ENCODE measurements around the gene ASGR1. TPM values are rescaled to one million over a fixed set of nuclear protein-coding genes. Genes with fewer than 3 reads are reported as not detected.
A peak's percentile ranks its signal among the peaks of the same experiment; 100 is the strongest.

The ASGR1 gene
- total RNA-seq (2014; rRNA removed; shearing (Covaris generic)) = 12.3 and 15.4 TPM in 2 replicates

- Histone ChIP-seq H3K4me3 (ENCODE audit: insufficient read depth, low read depth, low read length) (peak within 1 kb of the TSS; percentile 64), H3K36me3 (replicated peaks; ENCODE audit: control insufficient read depth, insufficient read depth, low read length) (no peaks in the 10 kb centered on the region), H3K27me3 (ENCODE audit: control insufficient read depth, insufficient read depth, low read length) (peaks cover 12% of the 10 kb centered on the region)
- DNase-seq = peak; percentile 46
These were observed at the start of gene ASGR1 for GRCh38 chr17:7179317-7180254. ASGR1 (minus strand) TSS chr17:7179370; CDS start chr17:7178563, 807 bp downstream.

- H3K36me3 ChIP-seq (replicated peaks; ENCODE audit: control insufficient read depth, insufficient read depth, low read length) = peaks cover 24% of the 10 kb centered on the region
- H3K27me3 ChIP-seq (ENCODE audit: control insufficient read depth, insufficient read depth, low read length) = no peaks in the 10 kb centered on the region
- H3K4me3 ChIP-seq (ENCODE audit: insufficient read depth, low read depth, low read length) = no peak overlapping the region
- no peak for DNase-seq
These were observed 49.8 kb upstream of the ASGR1 start for GRCh38 chr17:7228920-7229319.

- Histone ChIP-seq H3K36me3 (replicated peaks; ENCODE audit: control insufficient read depth, insufficient read depth, low read length) (peaks cover 43% of the 10 kb centered on the region), H3K27me3 (ENCODE audit: control insufficient read depth, insufficient read depth, low read length) (no peaks in the 10 kb centered on the region), H3K4me3 (ENCODE audit: insufficient read depth, low read depth, low read length) (no peak overlapping the region)
- no peak for DNase-seq
These were observed 47.8 kb upstream of the ASGR1 start for GRCh38 chr17:7226721-7227710.

GRCh38 chr17:7225711-7226331 is 46.7 kb upstream of the ASGR1 start:
- peaks cover 52% of the 10 kb centered on the region for H3K36me3 ChIP-seq (replicated peaks; ENCODE audit: control insufficient read depth, insufficient read depth, low read length)
- H3K4me3 ChIP-seq (ENCODE audit: insufficient read depth, low read depth, low read length) = no peak overlapping the region
- no peaks in the 10 kb centered on the region for H3K27me3 ChIP-seq (ENCODE audit: control insufficient read depth, insufficient read depth, low read length)
- DNase-seq = no peak

- H3K27me3 ChIP-seq (ENCODE audit: control insufficient read depth, insufficient read depth, low read length) = no peaks in the 10 kb centered on the region
- DNase-seq = peak; percentile 72
- H3K4me3 ChIP-seq (ENCODE audit: insufficient read depth, low read depth, low read length) = no peak overlapping the region
- H3K36me3 ChIP-seq (replicated peaks; ENCODE audit: control insufficient read depth, insufficient read depth, low read length) = peaks cover 49% of the 10 kb centered on the region
These were observed 45.5 kb upstream of the ASGR1 start for GRCh38 chr17:7224661-7225111.

- no peak overlapping the region for H3K4me3 ChIP-seq (ENCODE audit: insufficient read depth, low read depth, low read length)
- no peak for DNase-seq
- no peaks in the 10 kb centered on the region for H3K27me3 ChIP-seq (ENCODE audit: control insufficient read depth, insufficient read depth, low read length)
- peaks cover 47% of the 10 kb centered on the region for H3K36me3 ChIP-seq (replicated peaks; ENCODE audit: control insufficient read depth, insufficient read depth, low read length)
These were observed 44.9 kb upstream of the ASGR1 start for GRCh38 chr17:7224110-7224509.

GRCh38 chr17:7223375-7223774 is 44.2 kb upstream of the ASGR1 start:
- no peak for DNase-seq
- peaks cover 44% of the 10 kb centered on the region for H3K36me3 ChIP-seq (replicated peaks; ENCODE audit: control insufficient read depth, insufficient read depth, low read length)
- H3K4me3 ChIP-seq (ENCODE audit: insufficient read depth, low read depth, low read length) = no peak overlapping the region
- H3K27me3 ChIP-seq (ENCODE audit: control insufficient read depth, insufficient read depth, low read length) = no peaks in the 10 kb centered on the region

GRCh38 chr17:7222972-7223292 is 43.8 kb upstream of the ASGR1 start:
- DNase-seq = no peak

GRCh38 chr17:7222093-7222971 is 43.2 kb upstream of the ASGR1 start:
- DNase-seq = no peak
- Histone ChIP-seq H3K27me3 (ENCODE audit: control insufficient read depth, insufficient read depth, low read length) (no peaks in the 10 kb centered on the region), H3K4me3 (ENCODE audit: insufficient read depth, low read depth, low read length) (no peak overlapping the region), H3K36me3 (replicated peaks; ENCODE audit: control insufficient read depth, insufficient read depth, low read length) (peaks cover 37% of the 10 kb centered on the region)

More at GRCh38 chr17:7222972-7223292, 43.8 kb upstream of the ASGR1 start:
- H3K27me3 ChIP-seq (ENCODE audit: control insufficient read depth, insufficient read depth, low read length) = no peaks in the 10 kb centered on the region
- H3K36me3 ChIP-seq (replicated peaks; ENCODE audit: control insufficient read depth, insufficient read depth, low read length) = peaks cover 40% of the 10 kb centered on the region
- no peak overlapping the region for H3K4me3 ChIP-seq (ENCODE audit: insufficient read depth, low read depth, low read length)

- H3K27me3 ChIP-seq (ENCODE audit: control insufficient read depth, insufficient read depth, low read length) = no peaks in the 10 kb centered on the region
- no peak for DNase-seq
- peaks cover 35% of the 10 kb centered on the region for H3K36me3 ChIP-seq (replicated peaks; ENCODE audit: control insufficient read depth, insufficient read depth, low read length)
- H3K4me3 ChIP-seq (ENCODE audit: insufficient read depth, low read depth, low read length) = no peak overlapping the region
These were observed 42.3 kb upstream of the ASGR1 start for GRCh38 chr17:7221278-7222092.

GRCh38 chr17:7220593-7221277 is 41.6 kb upstream of the ASGR1 start:
- no peaks in the 10 kb centered on the region for H3K27me3 ChIP-seq (ENCODE audit: control insufficient read depth, insufficient read depth, low read length)
- DNase-seq = peak; percentile 88
- peak overlapping the region; percentile 98 for H3K4me3 ChIP-seq (ENCODE audit: insufficient read depth, low read depth, low read length)

GRCh38 chr17:7219812-7220592 is 40.8 kb upstream of the ASGR1 start, which contains the start of the genes ACADVL and DLG4:
ACADVL (plus strand) TSS chr17:7219938; CDS start chr17:7219985, 47 bp downstream.
DLG4 (minus strand) TSS chr17:7219836.
- Histone ChIP-seq H3K36me3 (replicated peaks; ENCODE audit: control insufficient read depth, insufficient read depth, low read length) (peaks cover 35% of the 10 kb centered on the region), H3K4me3 (ENCODE audit: insufficient read depth, low read depth, low read length) (peak within 1 kb of the TSS; percentile 98), H3K27me3 (ENCODE audit: control insufficient read depth, insufficient read depth, low read length) (no peaks in the 10 kb centered on the region)
- peak; percentile 96 for DNase-seq

More at GRCh38 chr17:7220593-7221277, 41.6 kb upstream of the ASGR1 start:
- peaks cover 35% of the 10 kb centered on the region for H3K36me3 ChIP-seq (replicated peaks; ENCODE audit: control insufficient read depth, insufficient read depth, low read length)

Data from H7 (cell line).